Neural progenitor cell (in vitro differentiated cells): ENCODE measurements around the gene CNGA1. TPM values are rescaled to one million over a fixed set of nuclear protein-coding genes. Genes with fewer than 3 reads are reported as not detected.
A peak's percentile ranks its signal among the peaks of the same experiment; 100 is the strongest.

Experiments used
- DNase-seq: peaks from one replicate; pipeline ENCODE4 v3.0.0-alpha.2; 2016; ENCODE audit warnings: low spot score
- H2AFZ ChIP-seq: fragments of 200-600 bp; sonication (generic); replicated peaks from 2 replicates; pipeline ENCODE4 v1.6.1; 2016; ENCODE audit warnings: antibody characterized with exemption
- H3F3A ChIP-seq: fragments of 200-600 bp; sonication (generic); 2 replicates; pipeline ENCODE4 v1.6.1; 2016; ENCODE audit warnings: antibody characterized with exemption, low read depth
- H3K27ac ChIP-seq: fragments of 200-600 bp; sonication (generic); 2 replicates; pipeline ENCODE4 v1.5.1; 2016; ENCODE audit warnings: mild to moderate bottlenecking
- H3K27me3 ChIP-seq: fragments of 200-600 bp; sonication (generic); 2 replicates; pipeline ENCODE4 v1.6.1; 2016; ENCODE audit warnings: mild to moderate bottlenecking, moderate library complexity
- H3K36me3 ChIP-seq: fragments of 200-600 bp; sonication (generic); 2 replicates; pipeline ENCODE4 v1.5.1; 2016
- H3K4me1 ChIP-seq: fragments of 200-600 bp; sonication (generic); 2 replicates; pipeline ENCODE4 v1.6.1; 2016; ENCODE audit warnings: mixed run types
- H3K4me2 ChIP-seq: fragments of 200-600 bp; sonication (generic); 2 replicates; pipeline ENCODE4 v1.6.1; 2016
- H3K4me3 ChIP-seq: fragments of 200-600 bp; sonication (generic); 2 replicates; pipeline ENCODE4 v1.5.1; 2016
- H3K79me2 ChIP-seq: fragments of 200-600 bp; sonication (generic); 2 replicates; pipeline ENCODE4 v1.6.1; 2016; ENCODE audit warnings: low read depth
- H3K9ac ChIP-seq: fragments of 200-600 bp; sonication (generic); 2 replicates; pipeline ENCODE4 v1.6.1; 2016
- H3K9me3 ChIP-seq: fragments of 200-600 bp; sonication (generic); 2 replicates; pipeline ENCODE4 v1.5.1; 2016; ENCODE audit warnings: low read depth
- H4K20me1 ChIP-seq: fragments of 200-600 bp; sonication (generic); 2 replicates; pipeline ENCODE4 v1.6.1; 2016; ENCODE audit warnings: low read depth
- H3K27ac Mint-ChIP-seq: 3 replicates; pipeline ENCODE4 v1.8.0; 2021; ENCODE audit warnings: mixed read lengths
- H3K27me3 Mint-ChIP-seq: 2 replicates; pipeline ENCODE4 v1.8.0; 2022; ENCODE audit warnings: low read depth, mild to moderate bottlenecking, inconsistent platforms, moderate library complexity, mixed read lengths; ENCODE audit not compliant: insufficient read depth
- H3K36me3 Mint-ChIP-seq: 3 replicates; pipeline ENCODE4 v1.8.0; 2021; ENCODE audit warnings: mixed read lengths
- H3K4me1 Mint-ChIP-seq: 3 replicates; pipeline ENCODE4 v1.8.0; 2021; ENCODE audit warnings: mixed read lengths
- H3K4me3 Mint-ChIP-seq: 3 replicates; pipeline ENCODE4 v1.8.0; 2021; ENCODE audit warnings: mild to moderate bottlenecking, moderate library complexity, mixed read lengths
- H3K9me3 Mint-ChIP-seq: 3 replicates; pipeline ENCODE4 v1.8.0; 2020; ENCODE audit warnings: mixed read lengths
- EZH2 ChIP-seq: fragments of 200-600 bp; sonication (generic); IDR thresholded peaks from 2 replicates; pipeline ENCODE4 v1.6.1; 2017; ENCODE audit warnings: antibody characterized with exemption, mild to moderate bottlenecking, moderate library complexity
- EZH2phosphoT487 ChIP-seq: fragments of 200-600 bp; sonication (generic); IDR thresholded peaks from 2 replicates; pipeline ENCODE4 v1.6.1; 2017; ENCODE audit warnings: antibody characterized with exemption
- total RNA-seq: library from RNA; depleted of rRNA; stranded (reverse); fragments of >200 nt; gene quantifications from 2 replicates; pipeline ENCODE4 v1.2.3, GENCODE V29; 2015; ENCODE audit warnings: low replicate concordance
- TF ChIP-seq, protein P1 (sequence below): fragments of 200-600 bp; sonication (generic); IDR thresholded peaks from 2 replicates; pipeline ENCODE4 v1.5.1; 2017; ENCODE audit warnings: antibody characterized with exemption, mild to moderate bottlenecking

CNGA1 gene
- total RNA-seq, 1 donor from 2014 or later, result 0.37 TPM

DNA sequence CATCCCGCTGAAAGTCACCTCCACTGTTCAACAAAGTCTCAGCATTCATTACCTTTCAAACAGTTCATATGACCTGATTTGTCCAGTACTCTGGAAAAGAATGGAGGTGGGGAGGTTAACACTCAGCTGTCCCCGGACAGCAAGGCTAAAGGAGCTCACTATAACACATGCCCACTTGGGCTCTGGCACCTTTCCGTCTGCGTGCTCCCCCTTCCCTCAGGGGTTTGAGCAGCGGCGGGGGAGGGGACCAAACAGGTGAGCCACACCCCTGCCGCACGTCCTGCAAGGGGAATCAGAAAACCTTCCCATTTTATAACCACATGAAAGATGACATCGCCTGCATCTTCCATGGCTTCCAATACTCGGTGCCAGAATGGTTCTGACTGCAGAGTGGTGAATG is 62.2 kb downstream of the CNGA1 start:
- H3K27ac ChIP-seq, result no peak overlapping the region
- no peak overlapping the region for H3K4me3 ChIP-seq
- Mint-ChIP-seq H3K27ac (no peak overlapping the region), H3K36me3 (no peaks in the 10 kb centered on the region), H3K9me3 (no peaks in the 10 kb centered on the region), H3K4me1 (no peaks in the 10 kb centered on the region), H3K4me3 (no peak overlapping the region), H3K27me3 (no peaks in the 10 kb centered on the region)
- TF ChIP-seq EZH2 (no peak), EZH2phosphoT487 (no peak)
- TF ChIP-seq, protein P1, sequence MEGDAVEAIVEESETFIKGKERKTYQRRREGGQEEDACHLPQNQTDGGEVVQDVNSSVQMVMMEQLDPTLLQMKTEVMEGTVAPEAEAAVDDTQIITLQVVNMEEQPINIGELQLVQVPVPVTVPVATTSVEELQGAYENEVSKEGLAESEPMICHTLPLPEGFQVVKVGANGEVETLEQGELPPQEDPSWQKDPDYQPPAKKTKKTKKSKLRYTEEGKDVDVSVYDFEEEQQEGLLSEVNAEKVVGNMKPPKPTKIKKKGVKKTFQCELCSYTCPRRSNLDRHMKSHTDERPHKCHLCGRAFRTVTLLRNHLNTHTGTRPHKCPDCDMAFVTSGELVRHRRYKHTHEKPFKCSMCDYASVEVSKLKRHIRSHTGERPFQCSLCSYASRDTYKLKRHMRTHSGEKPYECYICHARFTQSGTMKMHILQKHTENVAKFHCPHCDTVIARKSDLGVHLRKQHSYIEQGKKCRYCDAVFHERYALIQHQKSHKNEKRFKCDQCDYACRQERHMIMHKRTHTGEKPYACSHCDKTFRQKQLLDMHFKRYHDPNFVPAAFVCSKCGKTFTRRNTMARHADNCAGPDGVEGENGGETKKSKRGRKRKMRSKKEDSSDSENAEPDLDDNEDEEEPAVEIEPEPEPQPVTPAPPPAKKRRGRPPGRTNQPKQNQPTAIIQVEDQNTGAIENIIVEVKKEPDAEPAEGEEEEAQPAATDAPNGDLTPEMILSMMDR, result no peak
- H2AFZ ChIP-seq, result no peak overlapping the region
- no peaks in the 10 kb centered on the region for H3K27me3 ChIP-seq
- no peaks in the 10 kb centered on the region for H3K9me3 ChIP-seq
- no peak for DNase-seq
- H3K36me3 ChIP-seq, result no peaks in the 10 kb centered on the region
- H3F3A ChIP-seq, result no peaks in the 10 kb centered on the region
- H3K9ac ChIP-seq, result no peak overlapping the region
- H3K4me1 ChIP-seq, result no peaks in the 10 kb centered on the region
- no peak overlapping the region for H3K4me2 ChIP-seq
- H3K79me2 ChIP-seq, result no peaks in the 10 kb centered on the region
- no peaks in the 10 kb centered on the region for H4K20me1 ChIP-seq

DNA sequence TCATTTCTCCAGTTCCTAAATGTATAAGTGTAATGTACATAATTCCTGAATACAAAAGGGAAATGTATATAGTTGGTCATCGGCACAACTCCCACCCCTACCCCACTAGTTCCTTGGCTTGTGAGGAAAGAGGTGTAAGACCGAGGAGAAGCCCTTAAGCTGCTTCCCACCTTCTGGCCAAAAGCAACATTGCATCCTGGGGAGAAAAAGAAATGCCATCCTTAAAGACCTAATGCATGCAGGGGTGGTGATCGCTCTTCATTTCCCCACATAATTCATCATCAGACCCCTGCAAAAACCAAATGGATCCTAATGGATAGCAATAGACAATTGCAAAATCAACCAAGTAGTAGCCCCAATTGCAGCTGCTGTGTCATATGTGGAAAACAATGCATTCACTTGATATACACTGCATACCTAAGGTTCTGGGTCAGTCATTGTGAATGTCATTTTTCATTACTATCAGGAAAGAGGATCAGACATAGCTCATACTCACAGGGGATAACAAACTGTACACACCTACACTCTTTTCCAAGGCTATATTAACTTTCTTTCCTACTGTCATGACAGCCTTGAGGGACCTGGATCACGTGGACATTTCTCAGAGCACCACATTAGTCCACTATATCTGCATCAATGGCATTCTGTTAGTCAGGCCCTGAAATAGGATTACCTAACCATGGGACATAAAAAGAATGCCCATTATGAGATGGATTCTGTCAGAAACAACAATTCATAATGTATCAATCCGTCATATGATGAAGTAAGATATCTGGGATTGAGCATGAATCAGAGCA is 70.4 kb downstream of the CNGA1 start:
- H3K4me1 ChIP-seq, result peaks cover 25% of the 10 kb centered on the region
- no peak overlapping the region for H3K4me2 ChIP-seq
- H3K27ac Mint-ChIP-seq, result no peak overlapping the region
- no peaks in the 10 kb centered on the region for H3K9me3 ChIP-seq
- H3K27me3 Mint-ChIP-seq, result no peaks in the 10 kb centered on the region
- no peaks in the 10 kb centered on the region for H3K36me3 ChIP-seq
- H3F3A ChIP-seq, result peaks cover 7% of the 10 kb centered on the region
- H3K4me1 Mint-ChIP-seq, result peaks cover 4% of the 10 kb centered on the region
- H3K4me3 ChIP-seq, result no peak overlapping the region
- no peaks in the 10 kb centered on the region for H3K27me3 ChIP-seq
- H2AFZ ChIP-seq, result no peak overlapping the region
- no peaks in the 10 kb centered on the region for H3K9me3 Mint-ChIP-seq
- TF ChIP-seq, protein P1, result peak; percentile 6
- no peak for TF ChIP-seq EZH2phosphoT487
- H3K4me3 Mint-ChIP-seq, result no peak overlapping the region
- no peak for DNase-seq
- H3K79me2 ChIP-seq, result no peaks in the 10 kb centered on the region
- H3K27ac ChIP-seq, result no peak overlapping the region
- H3K36me3 Mint-ChIP-seq, result no peaks in the 10 kb centered on the region
- H3K9ac ChIP-seq, result no peak overlapping the region
- H4K20me1 ChIP-seq, result no peaks in the 10 kb centered on the region

DNA sequence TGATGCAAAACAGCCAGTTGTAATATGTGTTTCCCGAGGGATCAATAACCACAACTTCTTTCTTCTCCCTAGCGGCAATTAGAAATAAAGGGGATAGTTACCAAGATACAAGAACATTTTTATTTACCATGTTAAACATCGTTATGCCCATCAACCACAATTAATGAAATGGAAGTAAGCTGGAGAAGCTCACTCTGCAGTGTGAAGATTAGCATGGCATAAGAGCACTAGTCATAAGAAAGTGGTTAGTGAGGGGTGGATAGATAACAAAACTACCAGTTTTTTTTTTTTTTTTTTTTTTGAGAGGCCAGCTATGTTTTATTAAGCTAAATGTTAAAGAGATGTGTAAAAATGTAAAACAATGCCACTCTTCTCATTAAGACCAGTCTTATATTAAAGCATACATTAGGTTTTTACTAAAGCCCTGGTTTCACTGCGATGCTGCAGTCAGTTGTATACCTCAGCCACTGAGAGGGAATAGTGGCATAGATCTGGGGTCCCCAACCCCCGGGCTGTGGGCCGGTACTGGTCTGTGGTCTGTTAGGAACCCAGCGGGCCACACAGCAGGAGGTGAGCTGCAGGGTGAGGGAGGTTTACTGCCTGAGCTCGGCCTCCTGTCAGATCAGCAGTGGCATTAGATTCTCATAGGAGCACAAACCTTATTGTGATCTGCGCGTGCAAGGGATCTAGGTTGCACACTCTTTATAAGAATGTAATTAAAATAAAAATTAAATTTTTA is 74.2 kb downstream of the CNGA1 start:
- H3K27me3 Mint-ChIP-seq, result peaks cover 2% of the 10 kb centered on the region
- no peak overlapping the region for H3K27ac Mint-ChIP-seq
- Histone ChIP-seq H3F3A (peaks cover 7% of the 10 kb centered on the region), H3K4me2 (no peak overlapping the region), H3K27ac (no peak overlapping the region), H3K9me3 (no peaks in the 10 kb centered on the region), H3K79me2 (no peaks in the 10 kb centered on the region), H2AFZ (no peak overlapping the region), H3K9ac (no peak overlapping the region), H3K4me3 (no peak overlapping the region), H3K4me1 (peaks cover 25% of the 10 kb centered on the region), H3K27me3 (no peaks in the 10 kb centered on the region), H3K36me3 (no peaks in the 10 kb centered on the region), H4K20me1 (no peaks in the 10 kb centered on the region)
- no peaks in the 10 kb centered on the region for H3K36me3 Mint-ChIP-seq
- H3K9me3 Mint-ChIP-seq, result no peaks in the 10 kb centered on the region
- TF ChIP-seq, protein P1, result no peak
- TF ChIP-seq EZH2 (no peak), EZH2phosphoT487 (no peak)
- H3K4me1 Mint-ChIP-seq, result peaks cover 4% of the 10 kb centered on the region
- no peak overlapping the region for H3K4me3 Mint-ChIP-seq
- DNase-seq, result peak; percentile 24
